Dedifferentiated amniotic fluid mesenchymal stem cell (primary cell): Measurements from ENCODE around the gene CCDC24.

ENCODE experiments used
- DNase-seq: peaks from one replicate; pipeline ENCODE4 v3.0.0-alpha.2; 2016; ENCODE audit errors: extremely low spot score

Gene CCDC24

DNA sequence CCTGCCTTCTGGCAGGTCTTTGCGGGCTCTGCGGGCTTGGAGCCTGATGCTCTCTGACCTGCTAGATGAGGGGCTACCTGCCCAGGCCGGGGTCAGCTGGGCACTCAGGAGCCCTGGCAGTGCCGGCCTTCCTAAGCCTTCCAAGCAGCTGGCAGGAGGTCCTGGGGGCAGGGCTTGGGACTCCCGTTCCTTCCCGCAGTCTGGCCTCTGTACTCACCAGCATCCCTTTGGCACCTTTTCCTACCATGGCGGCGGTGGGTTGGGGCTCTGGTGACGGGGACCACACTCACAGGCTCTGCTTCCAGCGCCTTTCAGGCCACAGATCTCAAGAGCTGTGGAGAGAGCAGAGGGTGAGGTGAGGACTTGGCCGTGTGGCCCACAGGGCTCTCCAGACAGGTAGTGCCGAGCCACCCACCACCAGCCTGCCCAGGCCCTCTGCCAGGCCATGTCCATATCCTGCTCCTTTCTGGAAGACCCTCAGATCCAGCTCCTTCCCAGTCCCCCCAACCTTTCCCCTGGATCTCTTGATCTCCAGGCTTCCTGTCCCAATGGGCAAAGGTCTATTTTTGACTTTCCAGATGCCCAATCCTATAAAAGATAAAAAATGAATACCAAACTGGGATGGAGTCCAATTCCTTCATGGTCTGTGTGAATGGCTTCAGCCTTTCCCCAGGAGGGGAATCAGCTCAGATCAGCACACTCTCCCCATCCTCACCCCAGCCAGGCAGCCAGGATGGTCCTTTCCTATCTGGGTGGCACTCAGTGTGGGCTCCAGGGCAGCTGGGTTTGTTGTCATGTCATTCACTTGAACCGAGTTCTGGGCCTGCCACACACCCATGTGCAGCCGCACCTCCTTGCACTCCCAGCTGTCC, 32.9 kb downstream of the CCDC24 start:
- DNase-seq, result no peak

DNA sequence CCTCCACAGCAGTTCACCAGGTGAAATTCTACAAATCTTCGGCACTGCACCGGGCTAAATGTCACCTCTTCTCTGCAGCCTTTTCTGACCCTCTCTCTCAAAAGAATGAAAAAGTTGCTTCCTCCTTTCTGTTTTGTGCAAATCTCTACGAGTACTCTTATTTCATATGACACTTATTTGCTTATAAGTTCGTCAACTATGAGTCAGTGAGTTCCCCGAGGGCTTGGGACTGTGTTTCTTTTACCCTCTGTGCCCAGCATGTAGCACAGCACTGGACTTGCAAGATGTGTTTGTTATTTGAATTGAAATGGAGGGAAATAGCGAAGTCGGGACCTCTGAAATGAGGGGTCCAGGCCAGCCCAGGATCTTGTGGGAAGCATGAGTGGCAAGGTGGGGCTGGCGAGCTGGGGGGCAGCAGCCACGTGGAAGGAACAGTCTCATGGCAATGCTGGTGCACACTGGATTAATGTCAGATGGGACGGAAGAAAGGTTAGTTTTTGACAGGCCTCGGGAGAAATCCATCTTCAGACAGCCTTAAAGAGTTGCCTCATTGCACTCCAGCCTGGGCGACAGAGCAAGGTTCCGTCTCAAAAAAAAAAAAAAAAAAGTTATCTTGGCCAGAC, 33.6 kb downstream of the CCDC24 start:
- no peak for DNase-seq

DNA sequence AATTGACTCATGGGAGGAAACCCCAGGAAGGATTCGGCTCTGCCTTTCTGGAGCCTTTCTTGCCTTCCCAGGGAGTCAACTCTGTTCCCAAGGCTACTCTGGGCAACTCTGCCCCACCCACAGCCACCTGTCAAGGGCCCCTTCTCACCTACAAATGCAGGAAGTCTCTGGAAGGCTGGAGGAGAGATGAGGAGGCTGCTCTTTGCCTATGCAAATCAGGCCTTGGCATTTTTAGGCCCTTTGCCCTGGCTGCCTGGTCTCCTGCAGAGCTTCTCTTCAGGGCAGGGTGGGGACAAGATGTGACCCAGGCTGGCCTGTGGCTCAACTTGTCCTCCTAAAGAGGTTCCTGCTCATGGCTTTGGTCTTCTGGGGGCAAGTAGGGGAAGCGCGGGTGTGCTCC, 34.4 kb downstream of the CCDC24 start:
- DNase-seq, result no peak

DNA sequence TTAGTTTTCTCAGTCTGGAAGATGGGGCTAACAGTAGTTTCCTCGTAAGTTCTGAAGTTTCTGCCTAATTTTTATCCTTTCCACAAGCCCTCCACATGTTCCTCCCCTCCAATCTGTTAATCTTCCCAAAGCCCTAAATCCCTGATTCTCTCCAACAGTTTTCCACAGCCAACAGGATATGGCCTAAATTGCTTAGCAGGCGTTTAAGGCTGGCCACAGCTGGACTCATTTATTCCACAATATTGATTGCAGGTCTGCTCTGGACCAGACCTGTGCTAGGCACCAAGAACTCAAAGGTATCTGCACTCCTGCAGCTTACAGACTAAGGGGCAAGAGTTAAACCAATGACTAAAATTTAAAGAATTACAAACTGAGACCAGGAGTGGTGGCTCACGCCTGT, 35.9 kb downstream of the CCDC24 start:
- DNase-seq, result no peak

DNA sequence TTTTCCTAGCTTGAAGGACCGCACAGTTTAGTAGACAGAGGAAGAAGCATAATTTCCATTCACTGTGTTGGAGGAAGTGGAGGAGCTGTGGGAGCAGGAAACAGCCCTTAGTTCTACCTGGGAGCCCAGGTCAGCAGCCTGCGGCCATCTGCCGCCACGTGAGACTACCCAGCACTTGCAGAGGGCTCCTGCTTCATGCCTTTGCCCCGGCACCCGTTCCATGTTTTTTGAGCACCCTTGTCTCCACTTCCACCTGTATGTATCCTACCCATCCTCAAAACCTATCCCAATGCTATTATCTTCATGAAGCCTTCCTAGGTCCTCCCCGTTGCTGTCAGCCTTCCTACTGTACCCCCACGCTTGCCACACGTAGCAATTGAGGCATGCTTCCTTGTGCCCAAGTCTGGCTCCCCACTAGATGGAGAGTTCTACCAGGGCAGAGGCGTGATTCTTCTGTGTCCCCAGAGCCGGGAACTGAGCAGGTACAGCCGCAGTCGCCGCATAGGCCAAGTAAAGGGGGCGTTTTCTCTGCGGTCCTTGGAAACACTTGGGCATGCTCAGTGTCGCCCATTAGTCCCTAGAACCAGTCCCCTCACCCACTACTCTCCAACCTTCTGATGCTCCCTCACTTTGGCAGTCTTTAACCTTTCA, 38.0 kb downstream of the CCDC24 start:
- DNase-seq, result no peak

DNA sequence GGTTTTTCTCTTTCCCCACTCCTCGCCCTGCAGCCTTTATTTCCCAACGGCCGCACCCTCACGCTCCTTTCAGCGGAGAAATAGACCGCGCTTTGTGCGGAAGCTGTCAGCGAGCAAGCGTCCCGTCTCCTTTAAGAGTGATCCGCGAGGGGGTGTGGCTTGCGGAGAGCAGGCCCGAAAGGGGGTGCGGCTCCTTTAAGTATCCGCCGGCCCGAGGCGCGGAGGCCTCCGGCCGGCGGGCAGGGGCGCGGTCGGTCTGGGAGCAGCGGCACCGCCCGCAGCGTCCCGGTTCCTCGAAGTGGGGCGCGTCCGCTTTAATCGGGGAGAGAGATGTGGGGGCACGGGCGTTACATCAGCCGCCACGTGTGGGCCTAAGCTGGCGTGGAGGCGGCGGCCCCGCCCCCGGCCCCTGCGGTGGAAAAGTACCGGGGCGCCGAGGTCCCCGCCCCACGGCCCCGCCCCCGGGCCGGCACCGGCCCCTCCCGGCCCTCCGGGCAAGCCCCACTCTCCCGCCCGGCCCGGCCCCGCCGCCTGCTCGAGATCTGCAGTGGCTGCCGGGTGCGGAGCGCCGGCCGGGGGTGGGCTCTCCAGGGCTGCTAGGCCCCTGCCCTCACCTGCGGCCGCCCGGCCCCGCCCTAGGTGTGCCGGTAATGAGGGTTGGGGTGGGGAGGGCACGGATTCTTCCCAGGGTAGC, 38.7 kb downstream of the CCDC24 start:
- DNase-seq, result peak; percentile 89

DNA sequence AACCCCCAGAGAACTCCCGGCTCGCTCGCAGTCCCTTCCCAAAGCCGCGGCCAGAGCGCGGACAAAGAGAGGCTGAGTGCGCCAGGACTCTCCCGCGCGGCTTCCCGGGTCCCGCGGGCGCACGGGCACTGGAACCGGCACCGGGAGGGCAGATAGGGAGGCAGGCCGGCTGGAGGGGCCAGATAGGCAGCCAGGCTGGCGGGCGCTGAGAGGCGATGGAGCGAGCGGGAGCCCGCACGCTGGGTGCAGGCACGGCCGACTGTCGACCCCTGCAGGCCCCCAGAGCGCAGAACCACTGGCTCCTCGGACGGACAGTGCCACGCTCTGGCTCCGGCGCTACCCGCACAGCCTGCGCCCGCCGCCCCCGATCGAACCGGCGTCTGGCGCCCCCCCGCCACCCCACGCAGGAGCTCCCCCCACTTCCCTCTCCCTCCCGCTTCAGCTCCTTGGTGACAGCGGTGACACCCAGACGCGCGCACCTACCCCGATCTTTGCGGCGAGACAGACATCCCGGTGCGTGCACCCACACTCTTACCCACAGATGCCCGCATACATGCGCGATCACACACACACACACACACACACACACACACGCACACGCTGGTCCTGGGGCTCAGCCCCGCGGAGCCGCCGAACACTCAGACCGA, 39.3 kb downstream of the CCDC24 start:
- peak; percentile 21 for DNase-seq

DNA sequence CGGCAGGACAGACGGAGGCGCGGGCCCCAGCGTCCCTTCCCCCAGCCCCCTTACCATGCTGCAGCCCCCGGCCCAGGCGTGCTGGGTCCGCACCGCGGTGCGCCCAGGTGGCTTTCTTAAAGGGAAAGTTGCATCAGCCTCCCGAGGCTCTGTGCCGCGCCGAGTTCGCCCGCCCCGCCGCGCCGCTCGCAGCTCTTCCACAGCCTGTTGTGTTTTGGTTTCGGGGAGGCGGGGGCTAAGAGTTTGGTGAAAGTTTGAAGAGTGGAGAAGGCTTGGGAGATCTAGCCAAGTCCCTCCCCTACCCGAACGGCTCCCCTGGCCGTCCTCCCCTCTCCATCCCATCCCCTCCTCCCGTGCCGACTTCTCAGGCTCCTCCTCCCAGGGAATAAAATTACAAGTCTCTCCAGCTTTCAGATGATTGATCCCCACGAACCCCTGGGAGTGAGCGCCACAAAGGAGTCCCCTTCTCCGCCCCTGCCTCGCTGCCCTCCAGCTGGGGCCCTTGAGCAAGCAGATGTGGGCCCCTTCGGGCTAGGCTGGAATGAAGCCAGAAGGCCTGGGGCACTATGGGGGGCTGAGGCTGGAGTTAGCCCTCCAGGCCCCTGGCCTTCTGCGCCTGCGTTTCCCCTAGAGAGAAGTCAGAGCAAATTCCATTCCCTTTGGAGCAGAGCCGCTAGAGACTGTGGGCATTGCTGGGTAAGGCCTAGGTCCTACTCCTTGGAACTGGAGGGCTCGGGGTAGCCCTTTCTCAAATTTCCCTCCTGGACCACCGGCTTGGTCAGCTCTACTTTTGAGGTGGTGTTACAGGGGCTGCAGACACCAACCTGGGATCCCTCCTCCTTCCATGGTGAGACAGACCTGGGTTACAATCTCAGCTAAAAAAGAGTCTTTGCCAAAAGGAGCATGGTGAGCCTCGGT, 40.1 kb downstream of the CCDC24 start, which contains the start of gene SLC6A9:
Gene SLC6A9 (minus strand): TSS at position 211 of the 918 bp plus-strand sequence. CDS start 7,185 bp downstream, outside the sequence.
- peak; percentile 85 for DNase-seq

DNA sequence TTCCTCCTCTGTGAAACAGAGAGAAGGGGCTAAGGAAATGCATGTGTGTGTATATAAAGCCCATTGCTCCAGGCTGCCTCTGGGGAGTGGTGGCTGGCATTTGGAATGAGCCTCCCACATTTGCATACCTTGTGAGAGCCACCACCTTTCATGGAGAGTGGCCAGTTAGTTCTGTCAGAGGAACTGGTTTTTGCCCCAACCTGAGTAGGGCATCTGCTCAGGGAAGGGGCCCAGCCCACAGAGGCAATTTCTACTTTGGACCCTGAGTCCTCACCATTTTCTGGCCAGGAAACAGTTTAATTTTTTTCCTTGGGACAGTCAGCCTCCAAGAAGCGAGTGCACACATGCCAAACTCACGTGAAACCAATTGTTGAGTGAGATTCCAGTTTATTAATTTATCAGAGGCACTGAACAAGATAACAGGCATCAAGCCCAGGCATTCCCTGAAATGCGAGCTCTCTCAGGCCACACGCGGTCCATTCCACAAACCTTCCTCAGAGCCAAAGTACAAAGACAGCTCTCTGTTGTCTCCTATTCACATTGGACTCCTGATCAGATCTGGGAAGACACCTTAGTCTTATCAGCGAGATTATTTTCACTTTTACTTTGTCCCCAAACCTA, 40.9 kb downstream of the CCDC24 start:
- no peak for DNase-seq

DNA sequence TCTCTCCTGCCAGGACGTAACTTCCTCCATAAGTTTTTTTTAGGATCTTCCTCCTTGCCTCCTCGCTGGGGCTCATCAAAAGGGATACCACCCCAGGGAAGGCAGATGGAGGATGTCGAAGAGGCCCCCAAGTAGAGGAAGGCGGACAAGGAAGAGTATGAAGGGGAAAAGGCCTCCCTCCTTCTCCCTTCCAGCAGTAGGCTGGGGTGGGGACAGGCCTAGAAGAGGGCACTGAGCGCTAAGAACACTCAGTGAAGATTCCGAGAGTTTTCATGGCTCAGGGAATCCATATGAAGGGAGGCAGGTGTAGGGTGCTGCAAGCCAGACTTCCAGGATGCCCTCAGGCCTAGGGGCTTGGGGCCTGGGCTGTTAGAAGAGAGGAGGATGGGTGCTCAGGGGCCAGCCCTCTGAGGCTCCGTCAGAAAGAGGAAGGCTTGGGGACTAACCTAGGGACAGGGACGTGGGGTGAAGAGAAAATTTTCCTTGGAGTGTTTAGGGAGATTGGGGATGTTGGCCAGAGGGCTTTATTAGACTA, 41.7 kb downstream of the CCDC24 start:
- DNase-seq, result no peak

DNA sequence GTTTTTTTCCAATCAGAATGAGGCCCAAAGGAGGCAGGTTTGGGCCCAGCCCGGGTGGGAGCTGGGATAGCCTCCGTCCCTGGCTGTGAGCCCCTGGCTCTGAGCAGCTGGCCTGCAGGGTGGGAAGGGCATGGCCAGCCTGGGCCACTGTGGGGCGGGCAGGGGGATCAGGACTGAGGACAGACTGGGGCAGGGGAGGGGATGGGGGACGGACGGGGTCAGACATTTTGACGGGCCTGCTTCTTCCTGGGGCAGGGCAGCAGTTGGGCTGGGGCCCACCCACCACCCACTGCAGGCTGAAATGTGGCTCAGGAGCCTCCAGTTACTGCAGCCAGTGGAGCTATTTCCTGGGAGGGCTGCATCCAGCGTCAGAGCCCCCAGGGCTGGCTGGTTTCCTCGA, 42.4 kb downstream of the CCDC24 start:
- no peak for DNase-seq

DNA sequence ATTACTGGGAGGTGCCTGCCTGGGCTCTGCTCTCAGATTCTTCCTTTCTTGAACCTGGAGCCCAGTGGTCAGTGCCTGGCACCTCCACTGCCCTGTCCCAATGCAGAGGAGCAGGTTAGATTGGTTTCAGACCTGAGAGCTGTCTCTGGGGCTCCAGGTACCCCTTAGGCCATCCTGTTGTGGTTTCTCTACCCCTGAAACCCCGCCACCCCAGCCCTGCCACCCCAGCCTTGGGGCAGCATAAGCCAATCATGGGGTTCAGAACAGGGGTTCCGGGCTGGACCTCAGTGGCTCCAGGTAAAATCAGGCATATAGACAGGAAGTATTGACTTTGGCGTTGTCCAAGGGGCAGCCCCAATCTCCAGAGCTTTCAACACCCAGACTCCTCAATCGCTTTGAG, 43.0 kb downstream of the CCDC24 start:
- no peak for DNase-seq

DNA sequence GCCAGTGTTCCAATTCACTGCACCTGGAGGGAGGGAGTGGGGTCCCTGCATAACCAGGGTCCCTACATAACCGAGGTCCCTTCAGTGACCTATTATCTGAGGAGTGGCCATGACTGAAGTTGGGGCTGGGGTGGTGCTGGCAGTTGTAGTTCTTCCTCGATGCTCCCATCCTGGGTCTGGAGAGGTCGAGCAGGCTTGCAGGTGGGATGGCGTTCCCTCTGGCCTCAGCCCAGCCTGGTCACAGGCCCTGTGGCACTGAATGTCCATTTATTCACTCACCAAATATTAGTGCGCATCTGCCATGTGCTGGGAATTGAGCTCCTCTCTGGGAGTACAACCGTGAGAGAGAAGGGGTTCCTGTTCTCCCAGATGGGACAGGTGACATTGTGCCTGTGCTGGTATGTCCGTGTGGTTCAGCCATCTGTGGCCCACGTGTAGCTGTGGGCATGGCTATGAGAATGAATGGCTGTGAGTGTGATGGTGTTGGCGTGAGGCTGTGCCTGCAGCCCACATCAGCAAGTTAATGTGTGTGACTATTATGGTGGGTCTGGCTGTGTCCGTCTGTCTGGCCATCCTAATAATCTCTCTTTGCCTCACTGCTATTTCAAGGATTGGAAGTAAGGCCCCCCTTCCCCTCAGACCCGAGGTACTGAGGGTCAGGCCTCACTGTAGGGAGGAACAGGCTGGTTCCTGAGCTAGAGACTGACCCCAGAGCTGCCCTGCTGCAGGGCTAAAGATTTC, 43.7 kb downstream of the CCDC24 start:
- no peak for DNase-seq

DNA sequence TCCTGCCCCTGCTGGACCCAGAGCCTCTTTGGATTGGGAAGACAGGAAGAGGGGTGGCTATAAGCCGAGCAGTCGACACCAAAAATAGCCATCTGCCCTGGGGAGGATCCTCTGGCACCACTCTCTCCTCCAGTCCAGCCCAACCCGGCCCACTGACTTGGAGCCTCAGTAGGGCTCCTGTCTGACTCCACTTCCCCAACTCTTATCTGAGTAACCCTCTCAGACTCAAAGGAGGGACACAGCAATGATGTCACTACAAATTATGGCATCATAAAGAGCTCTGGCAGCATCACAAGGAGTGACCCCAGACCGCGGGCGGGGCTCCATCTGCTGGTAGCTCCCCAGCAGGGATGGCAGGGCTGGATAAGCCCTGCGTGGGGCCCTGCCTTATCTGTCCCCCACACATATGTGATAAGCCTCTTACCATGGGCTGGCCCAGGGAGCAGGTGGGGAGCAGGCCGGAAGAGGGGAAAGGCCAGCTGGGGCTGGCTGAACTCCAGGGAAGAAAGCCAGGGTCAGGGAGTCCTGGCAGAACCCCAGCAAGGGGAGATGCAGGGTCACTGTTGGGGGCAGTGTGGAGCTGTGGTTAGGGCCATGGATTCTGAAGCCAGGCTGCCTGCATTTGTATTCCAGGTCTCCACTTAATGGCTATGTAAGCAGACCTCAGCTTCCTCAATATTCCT, 44.5 kb downstream of the CCDC24 start:
- no peak for DNase-seq

DNA sequence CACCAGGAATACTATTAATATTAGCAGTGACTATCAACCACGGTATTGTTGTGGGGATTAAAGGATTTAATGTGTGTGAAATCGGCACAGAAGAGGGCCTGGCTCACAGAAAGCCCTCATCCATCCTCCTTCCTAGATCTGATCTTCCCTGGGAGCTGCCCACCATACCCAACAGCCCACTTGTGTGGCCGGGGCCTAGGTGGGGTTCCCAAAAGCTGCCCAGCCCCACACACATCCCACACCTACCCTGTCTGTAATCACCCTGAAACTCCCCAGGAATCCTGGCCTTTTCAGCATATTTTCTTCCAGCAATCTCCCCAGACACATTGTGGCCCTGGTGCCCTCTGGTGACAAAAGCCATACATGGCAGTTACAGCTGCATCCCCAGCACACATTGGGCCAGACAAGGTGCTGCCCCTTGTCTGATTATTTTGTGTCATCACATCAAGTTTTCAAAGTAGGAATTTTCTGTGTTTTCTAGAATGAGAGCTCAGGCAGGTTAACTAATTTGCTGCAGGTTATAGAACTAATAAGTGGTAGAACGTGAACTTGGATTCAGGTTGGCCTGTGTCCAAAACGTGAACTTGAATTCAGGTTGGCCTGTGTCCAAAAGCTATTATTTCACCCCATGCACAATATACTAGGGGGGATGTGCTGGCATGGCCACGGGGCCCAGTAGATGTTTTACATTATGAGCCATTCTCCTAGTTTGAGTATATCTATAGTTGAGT, 45.2 kb downstream of the CCDC24 start:
- peak; percentile 81 for DNase-seq

DNA sequence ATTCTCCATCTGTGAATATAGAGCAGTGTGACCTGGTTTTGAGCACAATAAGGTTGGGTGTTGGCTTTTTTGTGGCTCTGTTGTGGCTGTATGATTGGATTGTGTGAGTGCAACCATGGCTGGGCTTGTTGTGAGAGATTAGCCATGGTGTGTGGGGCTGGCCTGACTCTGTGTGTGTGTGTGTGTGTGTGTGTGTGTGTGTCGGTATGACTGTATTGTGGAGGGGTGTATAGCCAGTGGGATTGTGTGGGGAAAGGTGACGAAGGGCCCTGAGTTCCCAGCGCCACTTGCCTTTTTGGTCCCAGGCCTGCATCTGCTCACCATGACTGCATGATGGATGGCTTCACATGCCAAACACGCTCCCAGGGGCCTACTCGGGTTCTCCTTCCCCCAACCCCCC, 45.8 kb downstream of the CCDC24 start:
- no peak for DNase-seq

DNA sequence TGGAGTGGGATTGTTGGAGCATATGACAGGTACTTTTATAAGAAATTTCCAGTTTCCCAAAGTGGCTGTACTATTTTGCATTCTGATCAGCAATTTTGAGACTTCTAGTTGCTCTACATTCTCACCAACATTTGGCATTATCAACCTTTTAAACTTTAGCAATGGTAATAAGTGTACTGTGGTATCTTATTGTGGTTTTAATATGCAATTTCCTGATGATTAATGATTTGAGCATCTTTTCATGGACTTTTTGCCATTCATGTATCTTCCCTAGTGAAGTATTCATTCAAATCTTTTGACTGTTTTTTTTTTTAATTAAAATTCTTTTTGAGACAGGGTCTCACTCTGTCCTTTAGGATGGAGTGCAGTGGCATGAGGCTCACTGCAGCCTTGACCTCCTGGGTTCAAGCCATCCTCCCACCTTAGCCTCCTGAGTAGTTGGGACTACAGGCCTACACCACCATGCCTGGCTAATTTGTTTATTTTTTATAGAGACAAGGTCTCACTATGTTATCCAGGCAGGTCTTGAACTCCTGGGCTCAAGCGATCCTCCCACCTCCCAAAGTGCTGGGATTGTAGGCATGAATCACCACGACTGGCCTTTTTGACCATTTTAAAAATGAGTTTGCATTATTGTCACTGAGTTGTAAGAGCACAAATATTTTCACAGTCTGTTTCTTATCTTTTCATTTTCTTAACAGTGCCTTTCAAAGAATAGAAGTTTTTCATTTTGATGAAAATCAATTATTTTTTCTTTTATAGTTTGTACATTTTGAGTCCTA, 47.7 kb downstream of the CCDC24 start:
- no peak for DNase-seq
